IPS DF 4.7 (cell line): ENCODE data around the gene RNF215.
"Not testable (repeated sequence)": the region's sequence is repeated elsewhere in the genome, so short reads cannot be mapped to it uniquely, and the experiment has no call there.

ENCODE experiments used
- DNase-seq: peaks from one replicate; pipeline ENCODE4 v3.0.0-alpha.2; 2013; ENCODE audit warnings: low spot score; ENCODE audit errors: extremely low read depth

The RNF215 gene

GRCh38 chr22:30421695-30422480, 34.7 kb upstream of the RNF215 start:
- DNase-seq, result no peak

GRCh38 chr22:30420347-30421125, 33.3 kb upstream of the RNF215 start:
- DNase-seq, result no peak

- no peak for DNase-seq
Observed at GRCh38 chr22:30416837-30417236, 29.6 kb upstream of the RNF215 start.

- no peak for DNase-seq
Observed at GRCh38 chr22:30416403-30416802, 29.2 kb upstream of the RNF215 start.

GRCh38 chr22:30414525-30415047, 27.4 kb upstream of the RNF215 start:
- DNase-seq, result no peak

- no peak for DNase-seq
Observed at GRCh38 chr22:30413745-30414524, 26.7 kb upstream of the RNF215 start.

- no peak for DNase-seq
Observed at GRCh38 chr22:30413001-30413400, 25.8 kb upstream of the RNF215 start.

- no peak for DNase-seq
Observed at GRCh38 chr22:30411780-30412179, 24.6 kb upstream of the RNF215 start.

GRCh38 chr22:30408388-30409102, 21.3 kb upstream of the RNF215 start:
- DNase-seq, result no peak

GRCh38 chr22:30406400-30406799, 19.2 kb upstream of the RNF215 start:
- no peak for DNase-seq

GRCh38 chr22:30405731-30406130, 18.5 kb upstream of the RNF215 start:
- no peak for DNase-seq

- DNase-seq, result no peak
Observed at GRCh38 chr22:30404307-30404706, 17.1 kb upstream of the RNF215 start.

- not testable (repeated sequence) for DNase-seq
Observed at GRCh38 chr22:30402766-30403104, 15.5 kb upstream of the RNF215 start.

GRCh38 chr22:30402028-30402765, 15.0 kb upstream of the RNF215 start:
- no peak for DNase-seq

GRCh38 chr22:30401024-30401423, 13.8 kb upstream of the RNF215 start:
- DNase-seq, result not testable (repeated sequence)

- no peak for DNase-seq
Observed at GRCh38 chr22:30400159-30400558, 12.9 kb upstream of the RNF215 start.

- DNase-seq, result no peak
Observed at GRCh38 chr22:30399718-30400117, 12.5 kb upstream of the RNF215 start.

- no peak for DNase-seq
Observed at GRCh38 chr22:30398685-30399680, 11.8 kb upstream of the RNF215 start.
